Daoy (cell line): ENCODE results near the gene DCTN1. TPM values are rescaled to one million over a fixed set of nuclear protein-coding genes. Genes with fewer than 3 reads are reported as not detected.
"Not testable (repeated sequence)": the region's sequence is repeated elsewhere in the genome, so short reads cannot be mapped to it uniquely, and the experiment has no call there.

Experiments used
- DNase-seq: peaks from one replicate; pipeline ENCODE4 v3.0.0-alpha.2; 2015; ENCODE audit warnings: low read depth
- total RNA-seq: library from RNA; depleted of rRNA; stranded (reverse); fragments of >200 nt; shearing (Covaris generic); gene quantifications from 2 replicates; pipeline ENCODE4 v1.2.3, GENCODE V29; 2014; rRNA removed

Gene DCTN1
- 74.5 and 74.8 TPM in 2 replicates for total RNA-seq

GRCh38 chr2:74379851-74380789 is at the start of gene DCTN1:
DCTN1 (minus strand) TSS chr2:74380311; CDS start chr2:74380037, 274 bp downstream.
- DNase-seq = peak; percentile 39

GRCh38 chr2:74428675-74429074 is 48.6 kb upstream of the DCTN1 start:
- DNase-seq = no peak

GRCh38 chr2:74427551-74427950 is 47.4 kb upstream of the DCTN1 start:
- no peak for DNase-seq

- no peak for DNase-seq
Measured at GRCh38 chr2:74426181-74426758, 46.2 kb upstream of the DCTN1 start.

GRCh38 chr2:74425523-74425922 is 45.4 kb upstream of the DCTN1 start:
- DNase-seq = no peak

GRCh38 chr2:74424995-74425406 is 44.9 kb upstream of the DCTN1 start:
- no peak for DNase-seq

- DNase-seq = no peak
Measured at GRCh38 chr2:74424139-74424992, 44.3 kb upstream of the DCTN1 start.

- DNase-seq = no peak
Measured at GRCh38 chr2:74423231-74424095, 43.4 kb upstream of the DCTN1 start.

- peak; percentile 95 for DNase-seq
Measured at GRCh38 chr2:74421221-74421870, 41.2 kb upstream of the DCTN1 start, which contains the start of the genes C2orf81 and WDR54. C2orf81 (minus strand) TSS chr2:74421619; CDS start chr2:74421560, 59 bp downstream. WDR54 (plus strand) TSS chr2:74421730; CDS start chr2:74422154, 424 bp downstream.

GRCh38 chr2:74420443-74421103 is 40.5 kb upstream of the DCTN1 start:
- not testable (repeated sequence) for DNase-seq

GRCh38 chr2:74420006-74420405 is 39.9 kb upstream of the DCTN1 start:
- DNase-seq = no peak

GRCh38 chr2:74419345-74419744 is 39.2 kb upstream of the DCTN1 start:
- DNase-seq = no peak

GRCh38 chr2:74418312-74418711 is 38.2 kb upstream of the DCTN1 start:
- no peak for DNase-seq

GRCh38 chr2:74417763-74418162 is 37.7 kb upstream of the DCTN1 start:
- DNase-seq = no peak

GRCh38 chr2:74417197-74417596 is 37.1 kb upstream of the DCTN1 start:
- no peak for DNase-seq

- no peak for DNase-seq
Measured at GRCh38 chr2:74416778-74417177, 36.7 kb upstream of the DCTN1 start.

- DNase-seq = no peak
Measured at GRCh38 chr2:74415762-74416395, 35.8 kb upstream of the DCTN1 start.

GRCh38 chr2:74414881-74415761 is 35.0 kb upstream of the DCTN1 start:
- DNase-seq = no peak
